Muscle layer of duodenum (tissue), 2 donors: ENCODE results near the gene CNDP1.
"Not testable (repeated sequence)": the region's sequence is repeated elsewhere in the genome, so short reads cannot be mapped to it uniquely, and the experiment has no call there.

Source experiments
- H3K27ac ChIP-seq: one replicate; pipeline ENCODE4 v1.7.0; 2013; ENCODE audit warnings: mild to moderate bottlenecking, low read length
- H3K27me3 ChIP-seq: one replicate; pipeline ENCODE4 v1.7.0; 2013; ENCODE audit warnings: low read depth, mild to moderate bottlenecking, control low read depth, low read length
- H3K36me3 ChIP-seq, 2 donors: one replicate each; pipeline ENCODE4 v1.7.0; 2013; ENCODE audit warnings: low read length in 2 of 2, control low read depth in 1 of 2, mild to moderate bottlenecking in 1 of 2; ENCODE audit not compliant: insufficient read depth in 2 of 2, control insufficient read depth in 1 of 2
- H3K4me1 ChIP-seq, 2 donors: one replicate each; pipeline ENCODE4 v1.7.0; 2013; ENCODE audit warnings: low read length in 2 of 2, mild to moderate bottlenecking in 2 of 2, control low read depth in 1 of 2, moderate library complexity in 1 of 2; ENCODE audit not compliant: insufficient read depth in 2 of 2, control insufficient read depth in 1 of 2
- H3K4me3 ChIP-seq, 2 donors: one replicate each; pipeline ENCODE4 v1.7.0; 2013; ENCODE audit warnings: low read length in 2 of 2, low read depth in 1 of 2, mild to moderate bottlenecking in 1 of 2
- H3K9me3 ChIP-seq, 2 donors: one replicate each; pipeline ENCODE4 v1.7.0; 2013; ENCODE audit warnings: low read length in 2 of 2, control low read depth in 1 of 2, mild to moderate bottlenecking in 1 of 2; ENCODE audit not compliant: control insufficient read depth in 1 of 2
- donor health status: healthy.

CNDP1 gene

DNA sequence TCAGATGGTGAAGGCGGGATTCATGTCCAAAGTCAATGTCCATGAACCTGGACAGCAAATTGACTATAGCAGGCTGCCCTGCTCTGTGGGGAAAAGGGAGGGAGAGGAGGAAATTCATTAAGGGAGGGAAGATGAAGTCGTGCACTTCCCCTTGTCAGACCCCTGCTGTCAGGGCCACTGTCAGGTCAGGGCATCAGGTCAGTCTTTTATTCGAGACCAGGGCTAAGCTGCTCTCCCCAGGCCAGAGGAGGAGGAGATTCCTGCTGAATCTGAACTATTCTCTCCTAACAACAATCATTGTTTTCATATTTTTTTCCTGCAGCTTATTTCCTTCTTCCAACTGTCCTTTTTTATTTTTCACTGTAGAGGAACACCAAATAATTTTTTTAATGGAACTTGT lies 17.2 kb downstream of the CNDP1 start:
- H3K9me3 ChIP-seq, result peaks cover 4 to 7% of the 10 kb centered on the region in 2 donors
- no peak overlapping the region for H3K27ac ChIP-seq
- no peak overlapping the region for H3K4me3 ChIP-seq
- H3K36me3 ChIP-seq, result no peaks in the 10 kb centered on the region
- peaks cover 0 to 9% of the 10 kb centered on the region in 2 donors for H3K4me1 ChIP-seq
- H3K27me3 ChIP-seq, result no peaks in the 10 kb centered on the region

- Histone ChIP-seq H3K27ac (no peak overlapping the region), H3K9me3 (peaks cover 4 to 7% of the 10 kb centered on the region in 2 donors), H3K36me3 (no peaks in the 10 kb centered on the region), H3K4me1 (peaks cover 0 to 5% of the 10 kb centered on the region in 2 donors), H3K27me3 (no peaks in the 10 kb centered on the region), H3K4me3 (no peak overlapping the region)
These were observed 17.7 kb downstream of the CNDP1 start for GRCh38 chr18:74551936-74552555.

GRCh38 chr18:74556126-74556525 lies 21.8 kb downstream of the CNDP1 start:
- H3K9me3 ChIP-seq, result no peaks in the 10 kb centered on the region
- no peak overlapping the region for H3K4me3 ChIP-seq
- no peaks in the 10 kb centered on the region for H3K36me3 ChIP-seq
- H3K4me1 ChIP-seq, result no peaks in the 10 kb centered on the region
- no peak overlapping the region for H3K27ac ChIP-seq
- H3K27me3 ChIP-seq, result no peaks in the 10 kb centered on the region

GRCh38 chr18:74558096-74558495 lies 23.8 kb downstream of the CNDP1 start:
- Histone ChIP-seq H3K9me3 (no peaks in the 10 kb centered on the region), H3K27ac (no peak overlapping the region), H3K36me3 (no peaks in the 10 kb centered on the region), H3K4me3 (no peak overlapping the region), H3K27me3 (no peaks in the 10 kb centered on the region), H3K4me1 (no peaks in the 10 kb centered on the region)

DNA sequence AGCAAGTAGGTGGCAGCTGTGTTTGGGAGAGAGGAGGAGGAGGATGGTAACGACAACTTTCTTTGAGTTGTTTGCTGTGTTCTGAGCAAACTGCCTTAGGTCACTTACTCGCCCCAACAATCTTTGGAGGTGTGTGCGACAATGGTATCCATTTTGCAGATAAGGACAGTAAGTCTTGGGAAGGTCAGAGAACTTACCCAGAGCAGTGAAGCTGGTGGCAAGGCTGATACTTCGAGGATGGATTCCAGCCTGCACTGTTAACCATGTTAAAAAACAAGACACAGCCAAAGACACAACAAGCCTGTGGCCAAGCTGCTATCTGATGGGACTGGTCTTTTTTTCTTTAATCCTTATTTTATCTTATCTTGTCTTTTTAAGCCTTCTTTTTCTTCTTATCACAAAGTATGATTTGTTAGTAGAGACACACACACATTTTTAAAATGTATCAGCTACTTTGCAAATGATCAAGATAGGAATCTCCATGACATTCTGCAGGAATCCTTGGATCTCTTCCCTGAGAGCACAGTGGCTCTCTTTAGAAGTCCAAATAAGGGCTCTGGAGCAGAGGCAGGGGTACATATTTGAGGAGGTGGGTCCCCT lies 27.9 kb downstream of the CNDP1 start:
- H3K36me3 ChIP-seq, result no peaks in the 10 kb centered on the region
- no peaks in the 10 kb centered on the region for H3K4me1 ChIP-seq
- H3K4me3 ChIP-seq, result no peak overlapping the region
- H3K27ac ChIP-seq, result no peak overlapping the region
- no peaks in the 10 kb centered on the region for H3K27me3 ChIP-seq
- H3K9me3 ChIP-seq, result no peaks in the 10 kb centered on the region

- no peak overlapping the region for H3K27ac ChIP-seq
These were observed 28.5 kb downstream of the CNDP1 start for GRCh38 chr18:74562775-74563174.

DNA sequence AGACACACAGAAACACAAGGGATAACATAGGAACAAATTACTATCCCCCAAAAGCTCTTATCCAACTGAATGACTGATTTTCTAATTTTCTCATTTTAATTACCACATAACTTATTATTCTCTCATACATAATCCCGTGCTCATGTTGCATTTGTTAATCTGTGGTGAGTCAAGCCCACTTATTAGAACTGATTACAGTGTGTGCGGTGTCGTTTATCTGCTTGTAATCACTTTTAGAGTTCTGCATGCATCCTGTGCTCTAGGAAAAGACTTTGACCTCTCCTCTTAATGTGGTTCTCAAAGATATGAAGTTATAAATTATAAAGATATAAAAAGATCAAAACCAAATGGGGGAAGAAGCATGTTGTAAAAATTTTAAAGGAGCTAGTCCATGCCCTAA lies 29.7 kb downstream of the CNDP1 start:
- Histone ChIP-seq H3K27ac (no peak overlapping the region), H3K36me3 (no peaks in the 10 kb centered on the region), H3K9me3 (no peaks in the 10 kb centered on the region), H3K4me1 (no peaks in the 10 kb centered on the region), H3K27me3 (no peaks in the 10 kb centered on the region), H3K4me3 (no peak overlapping the region)

More at GRCh38 chr18:74562775-74563174, 28.5 kb downstream of the CNDP1 start:
- no peaks in the 10 kb centered on the region for H3K27me3 ChIP-seq
- no peak overlapping the region for H3K4me3 ChIP-seq
- H3K36me3 ChIP-seq, result no peaks in the 10 kb centered on the region
- H3K4me1 ChIP-seq, result no peaks in the 10 kb centered on the region
- no peaks in the 10 kb centered on the region for H3K9me3 ChIP-seq

GRCh38 chr18:74565164-74565563 lies 30.9 kb downstream of the CNDP1 start:
- H3K4me3 ChIP-seq, H3K9me3 ChIP-seq, H3K27ac ChIP-seq, H3K4me1 ChIP-seq, H3K27me3 ChIP-seq, H3K36me3 ChIP-seq: not testable (repeated sequence)

GRCh38 chr18:74565993-74566392 lies 31.7 kb downstream of the CNDP1 start:
- not testable (repeated sequence) for H3K9me3 ChIP-seq, H3K27me3 ChIP-seq, H3K27ac ChIP-seq, H3K4me1 ChIP-seq, H3K4me3 ChIP-seq, H3K36me3 ChIP-seq

DNA sequence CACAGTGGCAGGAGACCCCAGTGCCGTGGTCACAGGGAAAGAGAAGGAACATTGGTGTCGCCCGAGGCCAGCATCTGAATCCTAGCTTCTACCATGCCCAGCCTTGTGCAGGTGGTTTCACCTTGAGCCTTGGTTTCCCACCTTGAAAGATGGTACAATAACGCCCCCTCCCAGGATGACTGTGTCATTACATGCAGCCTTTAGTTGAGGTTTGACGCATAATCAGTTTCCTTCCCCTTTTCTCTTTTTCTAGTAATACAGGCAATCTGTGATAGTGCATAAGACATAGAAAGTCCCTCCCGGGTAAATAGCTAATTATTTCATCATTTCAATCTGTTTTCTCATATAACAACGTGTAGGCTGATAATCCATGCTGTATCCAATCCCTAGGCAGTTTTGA lies 33.5 kb downstream of the CNDP1 start:
- Histone ChIP-seq H3K36me3 (no peaks in the 10 kb centered on the region), H3K4me3 (no peak overlapping the region), H3K9me3 (no peaks in the 10 kb centered on the region), H3K27ac (no peak overlapping the region), H3K27me3 (no peaks in the 10 kb centered on the region), H3K4me1 (no peaks in the 10 kb centered on the region)

- H3K9me3 ChIP-seq, result no peaks in the 10 kb centered on the region
- no peaks in the 10 kb centered on the region for H3K36me3 ChIP-seq
- H3K27ac ChIP-seq, result no peak overlapping the region
- no peaks in the 10 kb centered on the region for H3K27me3 ChIP-seq
- H3K4me1 ChIP-seq, result no peaks in the 10 kb centered on the region
- H3K4me3 ChIP-seq, result no peak overlapping the region
These were observed 35.1 kb downstream of the CNDP1 start for GRCh38 chr18:74569401-74569800.

GRCh38 chr18:74570266-74570665 lies 36.0 kb downstream of the CNDP1 start:
- H3K9me3 ChIP-seq, result no peaks in the 10 kb centered on the region
- H3K36me3 ChIP-seq, result no peaks in the 10 kb centered on the region
- H3K4me3 ChIP-seq, result no peak overlapping the region
- no peaks in the 10 kb centered on the region for H3K4me1 ChIP-seq
- no peak overlapping the region for H3K27ac ChIP-seq
- no peaks in the 10 kb centered on the region for H3K27me3 ChIP-seq
